Endodermal cell (in vitro differentiated cells): Measurements from ENCODE around the gene PSMG3. TPM values are rescaled to one million over a fixed set of nuclear protein-coding genes. Genes with fewer than 3 reads are reported as not detected.
A peak's percentile ranks its signal among the peaks of the same experiment; 100 is the strongest.

Experiments used
- DNase-seq: peaks from one replicate; pipeline ENCODE4 v3.0.0-alpha.2; 2017
- H3K27ac ChIP-seq: 2 replicates; pipeline ENCODE4 v1.5.1; 2013; ENCODE audit warnings: mild to moderate bottlenecking, low read depth, low read length, moderate library complexity
- H3K27me3 ChIP-seq: 2 replicates; pipeline ENCODE4 v1.6.1; 2013; ENCODE audit warnings: mild to moderate bottlenecking, low read length, moderate library complexity; ENCODE audit not compliant: insufficient read depth, control insufficient read depth, poor library complexity, severe bottlenecking
- H3K36me3 ChIP-seq: 2 replicates; pipeline ENCODE4 v1.7.0; 2013; ENCODE audit warnings: mild to moderate bottlenecking, low read length, moderate library complexity; ENCODE audit not compliant: control insufficient read depth, insufficient read depth
- H3K4me1 ChIP-seq: one replicate; pipeline ENCODE4 v1.7.0; 2013; ENCODE audit warnings: low read length; ENCODE audit not compliant: control insufficient read depth, insufficient read depth
- H3K4me3 ChIP-seq: 2 replicates; pipeline ENCODE4 v1.5.1; 2013; ENCODE audit warnings: mild to moderate bottlenecking, low read length, moderate library complexity
- H3K9ac ChIP-seq: 2 replicates; pipeline ENCODE4 v1.6.1; 2013; ENCODE audit warnings: mild to moderate bottlenecking, low read length, moderate library complexity; ENCODE audit not compliant: poor library complexity, severe bottlenecking; ENCODE audit errors: extremely low read depth
- H3K9me3 ChIP-seq: 2 replicates; pipeline ENCODE4 v1.6.1; 2013; ENCODE audit warnings: mild to moderate bottlenecking, low read length, moderate library complexity; ENCODE audit not compliant: control insufficient read depth
- H3K27ac Mint-ChIP-seq: 2 replicates; pipeline ENCODE4 v1.8.0; 2020; ENCODE audit warnings: mixed read lengths
- H3K27me3 Mint-ChIP-seq: 2 replicates; pipeline ENCODE4 v1.8.0; 2021; ENCODE audit warnings: mild to moderate bottlenecking, mixed read lengths; ENCODE audit not compliant: insufficient read depth
- H3K36me3 Mint-ChIP-seq: 2 replicates; pipeline ENCODE4 v1.8.0; 2020; ENCODE audit warnings: low read depth, mixed read lengths
- H3K4me1 Mint-ChIP-seq: 2 replicates; pipeline ENCODE4 v1.8.0; 2020; ENCODE audit warnings: mixed read lengths
- H3K4me3 Mint-ChIP-seq: 2 replicates; pipeline ENCODE4 v1.8.0; 2020; ENCODE audit warnings: mild to moderate bottlenecking, moderate library complexity, mixed read lengths
- H3K9me3 Mint-ChIP-seq: 2 replicates; pipeline ENCODE4 v1.8.0; 2020; ENCODE audit warnings: mild to moderate bottlenecking, mixed read lengths
- CTCF ChIP-seq: fragments of 200-600 bp; sonication (generic); conservative IDR thresholded peaks from 2 replicates; pipeline ENCODE4 v1.5.0; 2021; ENCODE audit warnings: antibody characterized with exemption, mild to moderate bottlenecking
- WGBS, 2 experiments: methylation state at CpG; one replicate each; pipeline versions ENCODE4 v1.1.5 to v1.1.7; 2013; ENCODE audit warnings: missing lambda C conversion rate in 2 of 2, mixed read lengths in 1 of 2; ENCODE audit not compliant: insufficient coverage in 1 of 2, insufficient read length in 1 of 2; 5-methylcytosine and 5-hydroxymethylcytosine counted together
- total RNA-seq, 2 donors: library from RNA; stranded (reverse); fragmentation: NEBNext Ultra II Directional in 1 of 2; extraction: Animal tissue kit (Norgen Biotek cat#: 25700) in 1 of 2; gene quantifications; 2 replicates in 1 of 2; 3 replicates in 1 of 2; pipeline ENCODE4 v1.2.1, GENCODE V29; 2021

PSMG3 gene
- total RNA-seq, 2 donors from 2014 or later: 30.1 to 44.3 TPM

GRCh38 chr7:1610013-1610677 is 40.3 kb upstream of the PSMG3 start:
- H3K4me3 ChIP-seq: no peak overlapping the region
- Mint-ChIP-seq H3K36me3 (no peaks in the 10 kb centered on the region), H3K27ac (no peak overlapping the region), H3K9me3 (no peaks in the 10 kb centered on the region), H3K4me1 (no peaks in the 10 kb centered on the region), H3K4me3 (no peak overlapping the region), H3K27me3 (peaks cover 1% of the 10 kb centered on the region)
- WGBS, 2 experiments: 87 to 92% methylated on average over 18 to 24 of the region's 24 CpGs
- H3K9ac ChIP-seq: no peak overlapping the region
- no peaks in the 10 kb centered on the region for H3K9me3 ChIP-seq
- H3K27me3 ChIP-seq: no peaks in the 10 kb centered on the region
- H3K4me1 ChIP-seq: no peaks in the 10 kb centered on the region
- TF ChIP-seq CTCF: no peak
- DNase-seq: peak; percentile 28
- no peaks in the 10 kb centered on the region for H3K36me3 ChIP-seq
- H3K27ac ChIP-seq: no peak overlapping the region

GRCh38 chr7:1609023-1609422 is 39.2 kb upstream of the PSMG3 start:
- H3K9ac ChIP-seq: no peak overlapping the region
- H3K9me3 ChIP-seq: no peaks in the 10 kb centered on the region
- H3K27me3 Mint-ChIP-seq: no peaks in the 10 kb centered on the region
- H3K27ac ChIP-seq: no peak overlapping the region
- 90 to 92% methylated on average over 8 to 10 of the region's 10 CpGs for WGBS, 2 experiments
- H3K4me1 ChIP-seq: no peaks in the 10 kb centered on the region
- DNase-seq: peak; percentile 45
- H3K4me3 ChIP-seq: no peak overlapping the region
- no peaks in the 10 kb centered on the region for H3K4me1 Mint-ChIP-seq
- no peak for TF ChIP-seq CTCF
- H3K36me3 ChIP-seq: no peaks in the 10 kb centered on the region
- H3K27me3 ChIP-seq: no peaks in the 10 kb centered on the region
- no peak overlapping the region for H3K27ac Mint-ChIP-seq
- no peaks in the 10 kb centered on the region for H3K36me3 Mint-ChIP-seq
- H3K9me3 Mint-ChIP-seq: no peaks in the 10 kb centered on the region
- H3K4me3 Mint-ChIP-seq: no peak overlapping the region

GRCh38 chr7:1608318-1608717 is 38.5 kb upstream of the PSMG3 start:
- no peaks in the 10 kb centered on the region for H3K36me3 ChIP-seq
- no peak overlapping the region for H3K9ac ChIP-seq
- no peak overlapping the region for H3K27ac Mint-ChIP-seq
- H3K9me3 Mint-ChIP-seq: no peaks in the 10 kb centered on the region
- H3K36me3 Mint-ChIP-seq: no peaks in the 10 kb centered on the region
- no peaks in the 10 kb centered on the region for H3K27me3 Mint-ChIP-seq
- peak; percentile 34 for DNase-seq
- no peaks in the 10 kb centered on the region for H3K4me1 ChIP-seq
- no peaks in the 10 kb centered on the region for H3K9me3 ChIP-seq
- 91 to 94% methylated on average over 6 to 8 of the region's 8 CpGs for WGBS, 2 experiments
- no peaks in the 10 kb centered on the region for H3K4me1 Mint-ChIP-seq
- no peak for TF ChIP-seq CTCF
- no peaks in the 10 kb centered on the region for H3K27me3 ChIP-seq
- no peak overlapping the region for H3K4me3 Mint-ChIP-seq
- no peak overlapping the region for H3K4me3 ChIP-seq
- no peak overlapping the region for H3K27ac ChIP-seq
